ENCODE results near the gene ORC1.

Gene ORC1

GRCh38 chr1:52404116-52404974 is at the start of gene ORC1, which contains the start of gene PRPF38A:
TSS of gene ORC1 (minus strand) at chr1:52404423. CDS start at chr1:52402223, 2,200 bp downstream.
TSS of gene PRPF38A (plus strand) at chr1:52404602. CDS start at chr1:52404750, 148 bp downstream.
- peak; percentile 92 to 96 for DNase-seq

- DNase-seq: no peak
Measured at GRCh38 chr1:52444463-52444862, 40.2 kb upstream of the ORC1 start.

DNA sequence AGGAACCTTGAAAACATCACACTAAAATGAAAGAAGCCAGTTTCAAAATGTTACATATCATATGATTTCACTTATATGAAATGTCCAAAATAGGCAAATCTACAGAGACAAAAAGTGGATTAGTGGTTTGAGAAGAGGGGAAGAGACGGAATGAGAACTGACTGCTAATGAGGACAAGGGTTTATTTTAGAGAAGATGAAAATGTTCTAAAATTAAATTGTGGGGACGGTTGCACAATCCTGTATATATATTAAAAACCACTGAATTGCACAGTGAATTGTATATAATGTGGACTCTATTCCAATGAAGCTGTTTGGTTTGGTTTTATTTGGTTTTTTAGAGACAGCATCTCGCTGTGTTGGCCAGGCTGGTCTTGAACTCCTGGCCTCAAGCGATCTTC is 35.8 kb upstream of the ORC1 start:
- DNase-seq: no peak

GRCh38 chr1:52436817-52437216 is 32.6 kb upstream of the ORC1 start:
- no peak for DNase-seq

DNA sequence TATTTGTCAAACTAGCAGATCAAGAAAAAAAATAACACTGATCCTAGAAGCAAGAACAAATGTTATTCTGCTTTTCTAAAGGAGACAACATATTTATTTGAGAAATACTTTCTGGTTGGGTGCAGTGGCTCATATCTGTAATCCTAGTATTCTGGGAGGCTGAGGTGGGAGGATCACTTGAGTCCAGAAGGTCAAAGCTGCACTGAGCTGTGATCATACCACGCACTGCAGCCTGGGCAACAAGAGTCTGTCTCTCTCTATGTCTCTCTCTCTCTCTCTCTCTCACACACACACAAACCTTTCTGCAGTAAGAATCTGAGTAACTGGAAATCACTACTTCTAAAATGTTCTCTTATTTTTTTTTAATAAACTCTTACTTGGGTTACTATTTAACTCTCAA is 31.4 kb upstream of the ORC1 start:
- no peak for DNase-seq

DNA sequence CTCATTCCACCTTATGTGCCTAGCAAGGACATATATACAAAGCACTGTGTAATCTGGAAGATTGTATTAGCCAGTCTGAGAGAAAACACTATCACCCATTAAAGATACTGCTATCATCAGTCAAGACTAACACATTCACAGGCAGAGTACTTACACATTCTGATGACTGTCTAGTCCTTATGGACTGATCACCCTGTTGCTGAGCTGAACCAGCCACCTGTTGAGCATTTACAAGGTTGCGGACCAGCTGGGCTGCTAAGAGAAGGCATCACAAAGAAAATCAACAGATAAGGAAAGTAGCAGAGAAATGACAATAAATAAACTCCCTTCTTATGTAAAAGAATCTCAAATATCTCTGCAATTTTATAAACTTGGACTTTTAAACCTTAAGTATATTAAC is 31.0 kb upstream of the ORC1 start:
- DNase-seq: no peak

GRCh38 chr1:52432807-52433206 is 28.6 kb upstream of the ORC1 start:
- DNase-seq: no peak

GRCh38 chr1:52427152-52427551 is 22.9 kb upstream of the ORC1 start:
- DNase-seq: no peak

- DNase-seq: no peak
Measured at GRCh38 chr1:52426371-52426770, 22.1 kb upstream of the ORC1 start.

GRCh38 chr1:52424813-52425212 is 20.6 kb upstream of the ORC1 start:
- DNase-seq: peak; percentile 7 to 24

GRCh38 chr1:52424231-52424636 is 20.0 kb upstream of the ORC1 start:
- peak; percentile 49 to 52 for DNase-seq

DNA sequence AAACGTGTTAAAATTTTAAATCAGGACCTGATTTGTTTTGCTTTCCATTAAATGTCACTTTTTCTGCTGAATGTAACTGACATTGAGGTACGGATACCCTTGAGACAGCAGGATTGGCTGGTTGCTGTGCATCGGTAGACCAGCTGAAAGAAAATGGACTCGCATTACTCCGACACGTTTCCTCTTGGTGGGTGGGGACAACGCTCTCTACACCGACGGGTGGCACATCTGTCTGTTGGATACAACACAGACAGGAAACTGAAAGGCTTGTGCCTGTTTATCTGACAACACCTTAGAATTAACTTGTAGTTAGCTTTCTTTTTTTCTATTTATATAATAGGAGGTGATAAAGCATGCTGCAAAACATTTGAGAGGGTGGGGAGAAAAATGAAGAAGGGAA is 19.5 kb upstream of the ORC1 start:
- DNase-seq: no peak

GRCh38 chr1:52423055-52423454 is 18.8 kb upstream of the ORC1 start:
- no peak for DNase-seq

- DNase-seq: no peak
Measured at GRCh38 chr1:52420713-52421112, 16.5 kb upstream of the ORC1 start.

DNA sequence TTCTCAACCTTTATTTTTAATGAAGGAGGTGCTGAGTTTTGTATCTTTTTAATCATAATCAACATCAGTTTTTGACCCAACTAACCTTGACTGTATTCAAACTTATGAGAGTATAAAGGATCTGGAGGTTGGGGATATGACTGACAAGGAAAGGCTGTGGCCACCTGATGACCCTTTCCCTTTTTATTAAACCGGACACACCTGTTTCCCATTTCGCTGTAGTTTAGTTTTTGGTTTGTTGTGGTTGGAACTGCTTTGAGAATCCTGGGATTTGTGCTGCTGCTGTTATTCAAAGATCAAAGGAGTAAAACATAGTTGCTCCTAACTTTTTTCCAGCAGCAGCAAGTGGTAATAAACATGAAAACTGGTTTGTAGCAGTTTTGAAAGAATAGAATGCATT is 12.6 kb upstream of the ORC1 start:
- no peak for DNase-seq

GRCh38 chr1:52414942-52415341 is 10.7 kb upstream of the ORC1 start:
- no peak for DNase-seq

GRCh38 chr1:52413410-52413989 is 9.3 kb upstream of the ORC1 start:
- DNase-seq: no peak

DNA sequence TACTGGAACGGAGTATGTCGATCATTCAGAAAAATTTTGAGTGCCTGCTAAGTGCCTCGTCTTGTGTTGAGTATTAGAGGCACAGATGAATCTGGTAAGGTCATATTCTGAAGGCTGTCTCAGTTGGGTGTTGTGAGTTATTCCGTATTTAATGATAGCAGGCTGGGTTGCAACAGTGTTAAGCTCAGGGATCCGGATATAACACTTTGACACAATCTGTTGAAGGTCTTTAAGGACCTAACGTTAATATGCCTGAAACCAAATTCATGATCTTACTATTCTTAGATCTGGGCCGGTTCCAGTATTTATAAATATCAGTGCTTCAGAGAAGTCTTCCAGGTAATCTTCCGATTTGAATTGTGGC is 734 bp upstream of the ORC1 start:
- no peak for DNase-seq

GRCh38 chr1:52403566-52404115 is 582 bp downstream of the ORC1 start:
- peak; percentile 77 to 83 for DNase-seq

GRCh38 chr1:52402860-52403240 is 1.4 kb downstream of the ORC1 start:
- DNase-seq: no peak

GRCh38 chr1:52400131-52400530 is 4.1 kb downstream of the ORC1 start:
- DNase-seq: no peak

DNA sequence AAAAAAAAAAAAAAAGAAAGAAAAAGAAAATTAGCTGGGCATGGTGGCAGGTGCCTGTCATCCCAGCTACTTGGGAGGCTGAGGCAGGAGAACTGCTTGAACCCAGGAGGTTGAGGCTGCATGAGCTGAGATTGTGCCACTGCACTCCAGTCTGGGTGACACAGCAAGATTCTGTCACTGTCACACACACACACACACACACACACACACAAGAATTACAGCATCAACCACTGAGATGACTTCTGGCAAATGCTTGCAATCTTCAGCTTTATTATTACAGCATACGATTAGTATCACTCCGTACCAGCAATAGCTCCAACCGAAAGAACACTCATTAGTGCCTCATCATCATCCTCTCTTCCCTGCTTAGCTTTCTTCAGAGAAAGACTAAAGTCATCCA is 4.6 kb downstream of the ORC1 start:
- DNase-seq: no peak

- DNase-seq: no peak
Measured at GRCh38 chr1:52393174-52393573, 11.0 kb downstream of the ORC1 start.

GRCh38 chr1:52386458-52386857 is 17.8 kb downstream of the ORC1 start:
- no peak for DNase-seq

All from AML-193 (cell line).